ENCODE results near the gene MAPK8IP3. TPM values are rescaled to one million over a fixed set of nuclear protein-coding genes. Genes with fewer than 3 reads are reported as not detected.

Gene MAPK8IP3
- total RNA-seq, 1 experiment from 2014 or later, result 72.3 TPM

Small RNAs within 50 kb of the gene (microRNA-seq; reads per million reads assigned to microRNA genes)
- 14.7 reads per million, percentile 34 among the genes with 10 or more reads in this experiment for gene MIR3177 (ENCODE audit: borderline number of aligned reads)

Other genes starting within 250 kb of the MAPK8IP3 start
- 80.6 to 94.1 TPM (median 90.0 TPM) in 3 replicates for gene CLCN7, start 231.2 kb upstream of the MAPK8IP3 start, total RNA-seq (2021)
- gene PTX4, start 217.3 kb upstream of the MAPK8IP3 start, total RNA-seq (2021), result 0.16 to 0.26 TPM (median 0.18 TPM) in 3 replicates
- gene TELO2, start 212.8 kb upstream of the MAPK8IP3 start, total RNA-seq (2021), result 67.8 to 86.7 TPM (median 71.6 TPM) in 3 replicates
- gene TMEM204, start 172.5 kb upstream of the MAPK8IP3 start, total RNA-seq (2021), result 0.18 to 0.35 TPM (median 0.30 TPM) in 3 replicates
- gene IFT140, start 94.1 kb upstream of the MAPK8IP3 start, total RNA-seq (2021), result 27.0 to 31.0 TPM (median 28.9 TPM) in 3 replicates
- 24.0 to 27.4 TPM (median 25.9 TPM) in 3 replicates for gene CRAMP1, start 93.8 kb upstream of the MAPK8IP3 start, total RNA-seq (2021)
- gene JPT2, start 27.9 kb upstream of the MAPK8IP3 start, total RNA-seq (2021), result 150 to 169 TPM (median 157 TPM) in 3 replicates
- 86.8 to 106 TPM (median 103 TPM) in 3 replicates for gene NME3, start 65.3 kb downstream of the MAPK8IP3 start, total RNA-seq (2021)
- gene EME2, start 66.6 kb downstream of the MAPK8IP3 start, total RNA-seq (2021), result 23.2 to 30.8 TPM (median 25.7 TPM) in 3 replicates
- gene MRPS34, start 66.9 kb downstream of the MAPK8IP3 start, total RNA-seq (2021), result 258 to 262 TPM (median 261 TPM) in 3 replicates
- 27.2 to 32.8 TPM (median 28.4 TPM) in 3 replicates for gene SPSB3, start 76.4 kb downstream of the MAPK8IP3 start, total RNA-seq (2021)
- 76.4 to 89.2 TPM (median 77.6 TPM) in 3 replicates for gene NUBP2, start 76.8 kb downstream of the MAPK8IP3 start, total RNA-seq (2021)
- gene IGFALS, start 87.5 kb downstream of the MAPK8IP3 start, total RNA-seq (2021), result not detected in 3 replicates
- 36.0 to 43.1 TPM (median 38.2 TPM) in 3 replicates for gene HAGH, start 120.6 kb downstream of the MAPK8IP3 start, total RNA-seq (2021)
- gene FAHD1, start 121.0 kb downstream of the MAPK8IP3 start, total RNA-seq (2021), result 14.3 to 19.5 TPM (median 19.4 TPM) in 3 replicates
- 1.4 to 3.9 TPM (median 3.3 TPM) in 3 replicates for gene MEIOB, start 166.0 kb downstream of the MAPK8IP3 start, total RNA-seq (2021)
- gene HS3ST6, start 212.2 kb downstream of the MAPK8IP3 start, total RNA-seq (2021), result 0.41 to 1.0 TPM (median 0.50 TPM) in 3 replicates
- 26.4 to 29.8 TPM (median 28.3 TPM) in 3 replicates for gene MSRB1, start 237.0 kb downstream of the MAPK8IP3 start, total RNA-seq (2021)
- 0.77 to 1.1 TPM (median 0.96 TPM) in 3 replicates for gene RPL3L, start 248.5 kb downstream of the MAPK8IP3 start, total RNA-seq (2021)